Endothelial cell of umbilical vein (primary cell): ENCODE results near the gene CDK5. TPM values are rescaled to one million over a fixed set of nuclear protein-coding genes. Genes with fewer than 3 reads are reported as not detected.

Experiments used
- BruUV-seq: library from RNA; stranded (reverse); fragments of 400-500 nt; replicated peaks from 2 replicates; lab custom pipeline; 2021; lab: Mats Ljungman, UMichigan
- CTCF ChIA-PET: fragments of 300-600, 350-600 bp; sonication (Branson Sonifier 250); formaldehyde crosslinking; loops from one replicate; lab custom pipeline; 2021; ENCODE audit warnings: antibody characterized with exemption, inconsistent platforms; lab: Charles Lee
- POLR2A ChIA-PET: fragments of 300-600, 350-600 bp; sonication (Branson Sonifier 250); formaldehyde crosslinking; loops from one replicate; lab custom pipeline; 2021; ENCODE audit warnings: antibody characterized with exemption, inconsistent platforms; lab: Charles Lee
- DNase-seq: peaks from one replicate; pipeline ENCODE4 v3.0.0-alpha.2; 2011; ENCODE audit warnings: low read depth, low spot score
- FAIRE-seq: peaks from 2 replicates; lab custom pipeline; 2011; peaks lifted over from hg19 to GRCh38; lab: Jason Lieb, UNC
- H2AFZ ChIP-seq: 2 replicates; pipeline ENCODE4 v1.6.0; 2012; ENCODE audit warnings: low read depth, low read length, control low read depth, inconsistent platforms
- H3K27ac ChIP-seq: 2 replicates; pipeline ENCODE4 v1.5.1; 2011; ENCODE audit warnings: low read depth, mild to moderate bottlenecking, control low read depth, low read length, moderate library complexity; ENCODE audit not compliant: insufficient read depth
- H3K27me3 ChIP-seq, 2 experiments: 2 replicates each; pipeline versions ENCODE4 v1.6.0 to v1.6.1; 2011; ENCODE audit warnings: low read length in 2 of 2, mixed read lengths in 1 of 2; ENCODE audit not compliant: control insufficient read depth in 2 of 2, insufficient read depth in 2 of 2
- H3K36me3 ChIP-seq, 2 experiments: 2 replicates in 1 of 2; 3 replicates in 1 of 2; pipeline ENCODE4 v1.5.1; 2011; ENCODE audit warnings: low read length in 2 of 2, mild to moderate bottlenecking in 1 of 2, moderate library complexity in 1 of 2; ENCODE audit not compliant: control insufficient read depth in 2 of 2, insufficient read depth in 2 of 2; ENCODE audit errors: extremely low read depth in 1 of 2
- H3K4me1 ChIP-seq: 3 replicates; pipeline ENCODE4 v1.5.1; 2011; ENCODE audit warnings: mild to moderate bottlenecking, low read length; ENCODE audit not compliant: control insufficient read depth, insufficient read depth; ENCODE audit errors: extremely low read depth
- H3K4me2 ChIP-seq: 2 replicates; pipeline ENCODE4 v1.6.1; 2011; ENCODE audit warnings: low read length, control low read depth, mixed read lengths; ENCODE audit not compliant: insufficient read depth
- H3K4me3 ChIP-seq, 3 experiments: fragments of 200-600 bp in 1 of 3; sonication (generic), shearing (Covaris generic) in 1 of 3; replicated peaks in 1 of 3; 2 replicates each; pipeline ENCODE4 v1.5.1; 2011 to 2016; ENCODE audit warnings: control low read depth in 3 of 3, low read length in 3 of 3, mild to moderate bottlenecking in 2 of 3, inconsistent platforms in 1 of 3, low read depth in 1 of 3, moderate library complexity in 1 of 3; ENCODE audit not compliant: insufficient read depth in 1 of 3
- H3K79me2 ChIP-seq: 2 replicates; pipeline ENCODE4 v1.6.0; 2012; ENCODE audit warnings: low read length, inconsistent platforms; ENCODE audit not compliant: control insufficient read depth, insufficient read depth
- H3K9ac ChIP-seq: replicated peaks from 2 replicates; pipeline ENCODE3; 2011; ENCODE audit warnings: low read length, control low read depth; ENCODE audit not compliant: insufficient read depth; ENCODE audit errors: extremely low read depth
- H3K9me1 ChIP-seq: replicated peaks from 3 replicates; pipeline ENCODE4 v1.6.0; 2011; ENCODE audit warnings: mild to moderate bottlenecking, low read length; ENCODE audit not compliant: control insufficient read depth, insufficient read depth; ENCODE audit errors: extremely low read depth
- H3K9me3 ChIP-seq: replicated peaks from 2 replicates; pipeline ENCODE4 v1.5.1; 2012; ENCODE audit warnings: low read length, inconsistent platforms; ENCODE audit not compliant: control insufficient read depth, insufficient read depth
- H4K20me1 ChIP-seq: replicated peaks from 2 replicates; pipeline ENCODE3; 2011; ENCODE audit warnings: mild to moderate bottlenecking, low read length; ENCODE audit not compliant: control insufficient read depth, insufficient read depth; ENCODE audit errors: extremely low read depth
- EZH2 ChIP-seq: IDR thresholded peaks from 2 replicates; pipeline ENCODE4 v1.6.1; 2012; ENCODE audit warnings: borderline replicate concordance, low read depth, mild to moderate bottlenecking, moderate library complexity, low read length, inconsistent platforms; ENCODE audit not compliant: severe bottlenecking
- FOS ChIP-seq: IDR thresholded peaks from 2 replicates; pipeline ENCODE4 v1.6.1; 2011; ENCODE audit warnings: mild to moderate bottlenecking, low read length, moderate library complexity, borderline replicate concordance; ENCODE audit not compliant: insufficient read depth
- GATA2 ChIP-seq: IDR thresholded peaks from 2 replicates; pipeline ENCODE4 v1.7.0; 2011; ENCODE audit warnings: low read depth, mild to moderate bottlenecking, moderate library complexity, mixed read lengths, low read length; ENCODE audit not compliant: insufficient read length, insufficient read depth
- JUN ChIP-seq: IDR thresholded peaks from 2 replicates; pipeline ENCODE4 v1.6.1; 2011; ENCODE audit warnings: borderline replicate concordance, low read depth; ENCODE audit not compliant: insufficient read length, insufficient read depth
- MYC ChIP-seq: IDR thresholded peaks from one replicate; pipeline ENCODE4 v1.6.1; 2011; ENCODE audit warnings: mild to moderate bottlenecking, low read depth, low read length
- POLR2A ChIP-seq: IDR thresholded peaks from 2 replicates; pipeline ENCODE4 v1.6.1; 2012; ENCODE audit warnings: low read depth, mild to moderate bottlenecking, control low read depth, low read length
- POLR2AphosphoS5 ChIP-seq: IDR thresholded peaks from 2 replicates; pipeline ENCODE4 v1.6.1; 2012; ENCODE audit warnings: low read depth, mild to moderate bottlenecking, control low read depth, low read length, moderate library complexity; ENCODE audit not compliant: insufficient read depth
- dilution Hi-C: fragments of 300-500 bp; cut with MboI; formaldehyde crosslinking; loops from one replicate; pipeline ENCODE4 v1.15.0; 2019; ENCODE audit warnings: low sequenced_read_pairs; ENCODE audit not compliant: extremely low pct_ligation_motif_present
- intact Hi-C: fragments of 100-400 bp; cut with micrococcal nuclease; formaldehyde crosslinking; loops from one replicate; pipeline ENCODE4 v1.10.0; 2022
- polyA plus RNA-seq, 4 experiments: library from polyadenylated mRNA; depleted of rRNA in 3 of 4; stranded (reverse) in 3 of 4; unstranded in 1 of 4; fragments of >200 nt; gene quantifications; 2 replicates each; pipeline versions ENCODE4 v1.2.1 to v1.2.3, GENCODE V29; 2011 to 2012; ENCODE audit warnings: missing spikeins in 1 of 4
- total RNA-seq: library from RNA; stranded (reverse); gene quantifications from 2 replicates; pipeline ENCODE4 v1.2.3, GENCODE V29; 2021
- TF ChIP-seq, protein P1 (sequence below): IDR thresholded peaks from 2 replicates; pipeline ENCODE4 v1.6.1; 2011; ENCODE audit not compliant: insufficient read depth, insufficient read length
- TF ChIP-seq, protein P2 (sequence below), 2 donors: IDR thresholded peaks; 1 replicate in 1 of 2; 2 replicates in 1 of 2; pipeline ENCODE4 v1.5.1; 2011; ENCODE audit warnings: low read length in 2 of 2, mild to moderate bottlenecking in 2 of 2, moderate library complexity in 2 of 2, control low read depth in 1 of 2, inconsistent platforms in 1 of 2, low read depth in 1 of 2; ENCODE audit not compliant: insufficient read depth in 1 of 2; ENCODE audit errors: extremely low read depth in 1 of 2

The CDK5 gene
- total and polyA plus RNA-seq, 2 donors (not counting 3 experiments of a cell fraction or from before 2014, with no cell fraction given) = 16.5 to 38.3 TPM

DNA sequence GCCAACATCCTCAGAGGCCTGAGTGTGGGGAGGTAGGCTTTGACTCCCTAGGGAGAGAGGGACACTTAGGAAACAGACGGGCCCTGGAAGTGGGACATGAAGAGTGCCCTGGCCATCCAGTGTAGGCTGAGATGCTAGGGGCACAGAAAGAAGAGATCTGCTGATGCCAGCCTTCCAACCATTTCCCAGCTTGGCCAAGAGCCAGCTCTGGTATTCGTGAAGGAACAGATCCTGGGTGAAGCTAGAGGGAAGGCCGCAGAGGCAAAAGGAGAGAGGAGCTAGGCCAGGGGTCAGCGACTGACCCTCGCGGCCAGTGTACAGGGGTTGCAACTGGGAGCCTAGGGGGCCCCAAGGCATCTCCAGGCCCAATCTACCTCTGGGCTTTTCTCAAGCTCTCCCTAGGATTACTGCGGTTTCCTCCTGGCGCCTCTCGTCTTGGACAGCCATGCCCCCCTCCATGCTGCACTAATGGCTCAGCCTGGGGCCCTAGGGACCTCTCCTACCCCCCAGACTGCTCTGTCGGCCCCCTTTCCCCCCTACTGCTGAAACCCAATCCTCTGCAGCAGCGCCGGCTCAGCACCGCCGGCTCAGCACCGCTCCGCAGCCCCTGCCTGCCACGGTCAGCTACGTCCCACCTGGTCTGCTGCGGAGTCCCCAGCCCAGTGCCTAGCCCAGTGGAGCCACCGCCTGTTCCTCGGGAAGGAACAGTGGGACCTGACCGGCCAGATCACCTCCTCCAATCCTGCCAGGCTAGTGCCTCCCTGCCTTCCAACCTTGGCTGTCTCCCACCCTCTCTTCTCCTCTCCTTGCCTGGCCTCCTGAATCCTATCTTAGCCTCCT, 9.5 kb downstream of the CDK5 start, which contains the start of gene ASIC3:
ASIC3 (plus strand) TSS at position 556 of the 840 bp plus-strand sequence. CDS start 355 bp downstream, outside the sequence.
- H3K9ac ChIP-seq = no peak within 1 kb of the TSS
- no peak within 1 kb of the TSS for H3K4me3 ChIP-seq
- no peaks in the 10 kb centered on the region for H3K9me3 ChIP-seq
- H3K9me1 ChIP-seq = no peaks in the 10 kb centered on the region
- H3K27me3 ChIP-seq = peaks cover 0 to 4% of the 10 kb centered on the region in 2 experiments
- no peak within 1 kb of the TSS for H2AFZ ChIP-seq
- H3K36me3 ChIP-seq = no peaks in the 10 kb centered on the region
- intact Hi-C loops = no loop called here
- CTCF ChIA-PET = interaction anchor here (1.6 kb wide), 1 partner anchor 9 kb away, joined by 5 read pairs; no protein-coding TSS in a partner anchor
- FAIRE-seq (no peak), DNase-seq (no peak)
- BruUV-seq = no TSS peak
- H3K4me2 ChIP-seq = no peak within 1 kb of the TSS
- TF ChIP-seq POLR2A = no peak
- H3K79me2 ChIP-seq = no peaks in the 10 kb centered on the region
- POLR2A ChIA-PET = no interaction called here
- no peaks in the 10 kb centered on the region for H3K4me1 ChIP-seq
- no peak within 1 kb of the TSS for H3K27ac ChIP-seq
- dilution Hi-C loops = no loop called here
- H4K20me1 ChIP-seq = no peaks in the 10 kb centered on the region

DNA sequence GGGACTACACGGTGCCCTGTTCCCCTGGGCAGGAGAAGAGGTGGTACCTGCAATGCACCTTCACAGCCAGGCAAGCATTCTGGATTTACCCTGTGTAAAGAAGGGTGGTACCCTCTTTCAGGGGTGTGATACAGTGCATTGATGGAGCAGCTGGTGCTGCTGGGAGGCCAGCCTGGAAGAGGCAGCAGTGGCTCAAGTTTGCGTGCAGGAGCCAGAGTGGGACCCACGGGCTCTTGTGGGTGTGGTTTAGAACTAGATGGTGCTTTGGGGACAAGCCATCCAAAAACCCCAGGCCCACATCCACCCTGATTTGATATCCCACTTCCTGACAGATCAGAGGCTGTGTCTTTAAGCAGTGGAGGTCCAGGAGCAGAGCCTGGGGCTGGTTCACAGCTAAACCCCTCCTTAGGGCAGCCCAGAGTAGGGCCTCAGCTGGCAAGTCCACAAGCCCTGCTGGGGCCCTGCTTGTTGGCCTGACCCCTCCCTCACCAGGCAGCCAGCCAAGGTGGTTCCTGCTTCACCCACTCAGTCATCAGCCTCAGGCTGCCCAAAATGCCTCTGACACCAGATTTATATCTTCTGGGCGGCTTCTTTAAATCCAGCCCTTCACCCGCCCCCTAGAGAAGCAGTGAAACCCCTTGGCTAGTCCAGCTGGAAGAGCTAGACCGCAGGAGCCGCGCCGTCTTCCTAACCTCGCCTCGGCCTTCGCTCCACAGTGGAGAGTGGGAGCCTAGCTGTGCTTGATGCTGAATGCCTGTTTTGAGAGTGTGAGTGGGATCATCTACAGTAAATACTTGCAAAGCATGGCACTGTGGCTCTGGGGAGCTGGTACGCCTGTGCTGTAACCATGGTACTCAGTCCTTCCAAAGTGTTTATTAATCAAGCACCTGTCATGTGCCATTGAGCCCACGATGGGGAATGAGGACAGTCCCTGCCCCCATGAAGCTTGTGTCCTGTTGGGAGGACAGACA, 10.8 kb downstream of the CDK5 start:
- no TSS peak for BruUV-seq
- FAIRE-seq = no peak
- Histone ChIP-seq H3K9me3 (no peaks in the 10 kb centered on the region), H3K9ac (no peak overlapping the region), H2AFZ (no peak overlapping the region), H4K20me1 (no peaks in the 10 kb centered on the region), H3K4me1 (no peaks in the 10 kb centered on the region), H3K9me1 (no peaks in the 10 kb centered on the region), H3K27me3 (peaks cover 0 to 4% of the 10 kb centered on the region in 2 experiments), H3K36me3 (no peaks in the 10 kb centered on the region), H3K4me3 (no peak overlapping the region), H3K27ac (no peak overlapping the region), H3K4me2 (no peak overlapping the region), H3K79me2 (no peaks in the 10 kb centered on the region)
- CTCF ChIA-PET = interaction anchor here (1.0 to 1.6 kb wide), 2 partner anchors 12 to 19 kb away, joined by 4 to 5 read pairs; partner anchors contain the start of genes ABCB8 and SLC4A2
- POLR2A ChIA-PET = no interaction called here
- intact Hi-C loops = no loop called here
- DNase-seq = no peak
- TF ChIP-seq, protein P1, sequence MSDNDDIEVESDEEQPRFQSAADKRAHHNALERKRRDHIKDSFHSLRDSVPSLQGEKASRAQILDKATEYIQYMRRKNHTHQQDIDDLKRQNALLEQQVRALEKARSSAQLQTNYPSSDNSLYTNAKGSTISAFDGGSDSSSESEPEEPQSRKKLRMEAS = no peak
- TF ChIP-seq GATA2 = no peak
- TF ChIP-seq MYC = no peak
- TF ChIP-seq EZH2 = no peak
- TF ChIP-seq, protein P2, sequence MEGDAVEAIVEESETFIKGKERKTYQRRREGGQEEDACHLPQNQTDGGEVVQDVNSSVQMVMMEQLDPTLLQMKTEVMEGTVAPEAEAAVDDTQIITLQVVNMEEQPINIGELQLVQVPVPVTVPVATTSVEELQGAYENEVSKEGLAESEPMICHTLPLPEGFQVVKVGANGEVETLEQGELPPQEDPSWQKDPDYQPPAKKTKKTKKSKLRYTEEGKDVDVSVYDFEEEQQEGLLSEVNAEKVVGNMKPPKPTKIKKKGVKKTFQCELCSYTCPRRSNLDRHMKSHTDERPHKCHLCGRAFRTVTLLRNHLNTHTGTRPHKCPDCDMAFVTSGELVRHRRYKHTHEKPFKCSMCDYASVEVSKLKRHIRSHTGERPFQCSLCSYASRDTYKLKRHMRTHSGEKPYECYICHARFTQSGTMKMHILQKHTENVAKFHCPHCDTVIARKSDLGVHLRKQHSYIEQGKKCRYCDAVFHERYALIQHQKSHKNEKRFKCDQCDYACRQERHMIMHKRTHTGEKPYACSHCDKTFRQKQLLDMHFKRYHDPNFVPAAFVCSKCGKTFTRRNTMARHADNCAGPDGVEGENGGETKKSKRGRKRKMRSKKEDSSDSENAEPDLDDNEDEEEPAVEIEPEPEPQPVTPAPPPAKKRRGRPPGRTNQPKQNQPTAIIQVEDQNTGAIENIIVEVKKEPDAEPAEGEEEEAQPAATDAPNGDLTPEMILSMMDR (IDR thresholded peaks at IDR 0.05; ENCODE audit: extremely low read depth in 1 of 2, insufficient read depth in 1 of 2, low read depth in 1 of 2, low read length in 2 of 2) = no peak
- TF ChIP-seq POLR2A = no peak
- no peak for TF ChIP-seq POLR2AphosphoS5
- TF ChIP-seq FOS = no peak
- TF ChIP-seq JUN = no peak
- dilution Hi-C loops = no loop called here
